OCI-LY7 (cell line): Measurements from ENCODE around the gene RBSN. TPM values are rescaled to one million over a fixed set of nuclear protein-coding genes. Genes with fewer than 3 reads are reported as not detected.
A peak's percentile ranks its signal among the peaks of the same experiment; 100 is the strongest.

Experiments used
- BruUV-seq: library from RNA; stranded (reverse); fragments of 400-500 nt; replicated peaks from 2 replicates; lab custom pipeline; 2021; lab: Mats Ljungman, UMichigan
- CTCF ChIA-PET: fragments of 300-600 bp; sonication (Branson Sonifier 250); formaldehyde crosslinking; loops from one replicate; lab custom pipeline; 2022; ENCODE audit warnings: antibody characterized with exemption; ENCODE audit not compliant: unreplicated experiment; lab: Charles Lee
- POLR2A ChIA-PET: fragments of 300-600 bp; sonication (Branson Sonifier 250); formaldehyde crosslinking; loops from one replicate; lab custom pipeline; 2022; ENCODE audit warnings: antibody characterized with exemption; lab: Charles Lee
- DNase-seq: peaks from one replicate; pipeline ENCODE4 v3.0.0-alpha.2; 2015; ENCODE audit warnings: low spot score
- H2AFZ ChIP-seq: fragments of 200-600 bp; sonication (generic), shearing (Covaris generic); 2 replicates; pipeline ENCODE4 v1.6.1; 2014; ENCODE audit warnings: mild to moderate bottlenecking, antibody characterized with exemption, low read length, moderate library complexity
- H3K27ac ChIP-seq: fragments of 200-600 bp; sonication (generic); 2 replicates; pipeline ENCODE4 v1.5.1; 2014; ENCODE audit warnings: mixed run types, low read depth, mild to moderate bottlenecking, moderate library complexity, low read length, inconsistent platforms; ENCODE audit not compliant: poor library complexity, severe bottlenecking
- H3K36me3 ChIP-seq: fragments of 200-600 bp; sonication (generic); 2 replicates; pipeline ENCODE4 v1.6.1; 2014; ENCODE audit warnings: mild to moderate bottlenecking, antibody characterized with exemption, low read length, moderate library complexity, mixed read lengths; ENCODE audit not compliant: insufficient read depth
- H3K4me1 ChIP-seq: fragments of 200-600 bp; sonication (generic); 2 replicates; pipeline ENCODE4 v1.5.1; 2014; ENCODE audit warnings: mild to moderate bottlenecking, low read length; ENCODE audit not compliant: insufficient read depth, poor library complexity, severe bottlenecking
- H3K4me2 ChIP-seq: fragments of 200-600 bp; sonication (generic); 2 replicates; pipeline ENCODE4 v1.6.1; 2014; ENCODE audit warnings: mild to moderate bottlenecking, low read length
- H3K4me3 ChIP-seq: fragments of 200-600 bp; sonication (generic); 2 replicates; pipeline ENCODE4 v1.5.1; 2014; ENCODE audit warnings: mild to moderate bottlenecking, low read depth, low read length; ENCODE audit not compliant: poor library complexity, severe bottlenecking
- H3K79me2 ChIP-seq: fragments of 200-600 bp; sonication (generic); 2 replicates; pipeline ENCODE4 v1.6.1; 2016; ENCODE audit warnings: low read depth, mild to moderate bottlenecking, low read length, moderate library complexity, mixed read lengths; ENCODE audit not compliant: insufficient read depth
- H3K9me2 ChIP-seq: fragments of 200-600 bp; sonication (generic); 2 replicates; pipeline ENCODE4 v1.6.1; 2016; ENCODE audit warnings: mild to moderate bottlenecking, low read length, mixed read lengths; ENCODE audit not compliant: insufficient read depth
- H3K9me3 ChIP-seq: fragments of 200-600 bp; sonication (generic); 2 replicates; pipeline ENCODE4 v1.6.1; 2014; ENCODE audit warnings: mild to moderate bottlenecking, mixed run types, low read length, mixed read lengths
- H4K20me1 ChIP-seq: fragments of 200-600 bp; sonication (generic); 2 replicates; pipeline ENCODE4 v1.6.1; 2014; ENCODE audit warnings: mild to moderate bottlenecking, antibody characterized with exemption, low read length, moderate library complexity, mixed read lengths; ENCODE audit not compliant: insufficient read depth
- CTCF ChIP-seq: fragments of 200-600 bp; sonication (generic); conservative IDR thresholded peaks from 2 replicates; pipeline ENCODE4 v1.5.1; 2014; ENCODE audit warnings: mild to moderate bottlenecking, antibody characterized with exemption, low read length, moderate library complexity, mixed read lengths
- EZH2phosphoT487 ChIP-seq: fragments of 200-600 bp; sonication (generic); IDR thresholded peaks from 2 replicates; pipeline ENCODE4 v1.6.1; 2018; ENCODE audit warnings: low read depth, borderline replicate concordance, mild to moderate bottlenecking, mixed run types, antibody characterized with exemption, low read length, moderate library complexity, mixed read lengths
- intact Hi-C: fragments of 100-400 bp; cut with micrococcal nuclease; formaldehyde crosslinking; loops from one replicate; pipeline ENCODE4 v1.10.0; 2022; ENCODE audit not compliant: unreplicated experiment
- total RNA-seq, 2 experiments: library from RNA; depleted of rRNA in 1 of 2; stranded (reverse); fragments of >200 nt in 1 of 2; shearing (Covaris generic) in 1 of 2; gene quantifications; 2 replicates each; pipeline ENCODE4 v1.2.3, GENCODE V29; 2014 to 2022

Gene RBSN
- total RNA-seq, 2 experiments from 2014 or later: 13.3 to 21.4 TPM

GRCh38 chr3:15096046-15096445 is 2.9 kb downstream of the RBSN start:
- POLR2A ChIA-PET: interaction anchor here (0.6 kb wide), 1 partner anchor 10 kb away, joined by 3 read pairs; no protein-coding TSS in a partner anchor
- no peak for DNase-seq
- TSS peak; percentile 20 for BruUV-seq
- TF ChIP-seq EZH2phosphoT487 (no peak), CTCF (no peak)
- CTCF ChIA-PET: no interaction called here
- no peak overlapping the region for H3K4me2 ChIP-seq
- H4K20me1 ChIP-seq: peaks cover 6% of the 10 kb centered on the region
- intact Hi-C loops: loop anchor here (5.0 kb wide), 3 partner anchors 149 to 664 kb away; partner anchors contain the start of gene NR2C2
- no peak overlapping the region for H3K4me3 ChIP-seq
- no peaks in the 10 kb centered on the region for H3K9me2 ChIP-seq
- peaks cover 23% of the 10 kb centered on the region; the same call in 1 of the 2 replicates for H3K79me2 ChIP-seq
- H3K27ac ChIP-seq: no peak overlapping the region
- no peak overlapping the region for H2AFZ ChIP-seq
- H3K4me1 ChIP-seq: peaks cover 16% of the 10 kb centered on the region
- no peaks in the 10 kb centered on the region for H3K9me3 ChIP-seq
- H3K36me3 ChIP-seq: peaks cover 56% of the 10 kb centered on the region

GRCh38 chr3:15094187-15094875 is 4.6 kb downstream of the RBSN start:
- Histone ChIP-seq H4K20me1 (peaks cover 6% of the 10 kb centered on the region), H3K4me3 (no peak overlapping the region), H3K9me2 (no peaks in the 10 kb centered on the region), H3K27ac (no peak overlapping the region), H3K4me1 (peaks cover 7% of the 10 kb centered on the region), H3K9me3 (no peaks in the 10 kb centered on the region), H2AFZ (no peak overlapping the region), H3K79me2 (peaks cover 23% of the 10 kb centered on the region; the same call in 1 of the 2 replicates), H3K36me3 (peaks cover 70% of the 10 kb centered on the region), H3K4me2 (no peak overlapping the region)
- ChIA-PET POLR2A (interaction anchor here (1.5 to 1.7 kb wide), 2 partner anchors 24 to 30 kb away, joined by 3 read pairs; partner anchors contain the start of gene MRPS25), CTCF (no interaction called here)
- BruUV-seq: no TSS peak
- DNase-seq: no peak
- intact Hi-C loops: no loop called here
- TF ChIP-seq EZH2phosphoT487: no peak

GRCh38 chr3:15092686-15093085 is 6.3 kb downstream of the RBSN start:
- Histone ChIP-seq H3K9me3 (no peaks in the 10 kb centered on the region), H4K20me1 (peaks cover 2% of the 10 kb centered on the region), H3K27ac (no peak overlapping the region), H3K9me2 (no peaks in the 10 kb centered on the region), H3K36me3 (peaks cover 78% of the 10 kb centered on the region), H3K79me2 (peaks cover 11% of the 10 kb centered on the region; the same call in 1 of the 2 replicates), H3K4me2 (no peak overlapping the region), H3K4me3 (no peak overlapping the region), H2AFZ (no peak overlapping the region), H3K4me1 (peaks cover 3% of the 10 kb centered on the region)
- ChIA-PET CTCF (no interaction called here), POLR2A (interaction anchor here (0.6 to 1.3 kb wide), 5 partner anchors 9 to 89 kb away, joined by 3 to 8 read pairs (median 3); no protein-coding TSS in a partner anchor)
- no peak for DNase-seq
- intact Hi-C loops: no loop called here
- no TSS peak for BruUV-seq
- no peak for TF ChIP-seq CTCF
- no peak for TF ChIP-seq EZH2phosphoT487
